Measurements from ENCODE around the gene SKIL. TPM values are rescaled to one million over a fixed set of nuclear protein-coding genes. Genes with fewer than 3 reads are reported as not detected.

SKIL gene
- total and polyA plus RNA-seq, 10 donors, result 9.1 to 48.2 (median 33.4) TPM

DNA sequence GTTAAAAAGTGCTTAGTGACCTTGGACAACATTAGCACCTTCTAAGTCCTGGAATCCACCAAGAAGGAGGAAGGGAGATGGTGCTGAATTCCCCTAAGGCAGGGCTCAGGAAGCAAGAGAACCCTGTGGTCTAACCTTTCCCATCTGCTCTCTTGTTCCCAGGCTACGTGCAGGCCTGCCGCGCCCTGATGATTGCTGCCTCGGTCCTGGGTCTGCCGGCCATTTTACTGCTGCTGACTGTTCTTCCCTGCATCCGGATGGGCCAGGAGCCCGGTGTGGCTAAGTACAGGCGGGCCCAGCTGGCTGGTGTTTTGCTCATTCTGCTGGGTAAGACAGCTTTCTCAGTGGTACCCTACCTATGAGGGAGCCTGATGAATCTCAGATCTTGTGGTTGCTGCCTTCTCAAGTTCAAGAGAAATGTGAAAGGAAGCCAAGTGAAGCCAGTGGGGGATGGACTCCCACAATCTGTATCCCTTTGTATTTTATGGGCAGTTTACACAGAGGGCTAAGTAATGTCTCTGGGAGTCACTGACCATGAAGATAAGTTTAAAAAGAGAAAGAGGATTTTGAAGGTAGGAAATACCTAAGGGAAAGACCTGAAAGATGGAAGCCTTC is 65.6 kb downstream of the SKIL start:
- Histone ChIP-seq H3K36me3 (no peaks in the 10 kb centered on the region), H3K27me3 (replicated peaks in 1 of 7) (peaks cover 0 to 30% (median 20%) of the 10 kb centered on the region in 7 donors), H3K27ac (no peak overlapping the region), H3K4me1 (peaks cover 7 to 52% (median 28%) of the 10 kb centered on the region in 6 donors), H3K4me3 (no peak overlapping the region), H3K9me3 (no peaks in the 10 kb centered on the region)
- intact Hi-C loops (cut with DNase I; ENCODE audit: low total_unique reads), result no loop called here
- no peak for DNase-seq
- 90 to 98% (median 93%) methylated on average over 8 of the region's 8 CpGs for WGBS, 5 donors
- TF ChIP-seq POLR2AphosphoS5 (IDR thresholded peaks at IDR 0.05) (no peak), POLR2A (IDR thresholded peaks at IDR 0.05) (no peak), CTCF (IDR thresholded peaks at IDR 0.05 in 8 of 11, conservative IDR thresholded peaks at IDR 0.05 in 3 of 11) (no peak)

DNA sequence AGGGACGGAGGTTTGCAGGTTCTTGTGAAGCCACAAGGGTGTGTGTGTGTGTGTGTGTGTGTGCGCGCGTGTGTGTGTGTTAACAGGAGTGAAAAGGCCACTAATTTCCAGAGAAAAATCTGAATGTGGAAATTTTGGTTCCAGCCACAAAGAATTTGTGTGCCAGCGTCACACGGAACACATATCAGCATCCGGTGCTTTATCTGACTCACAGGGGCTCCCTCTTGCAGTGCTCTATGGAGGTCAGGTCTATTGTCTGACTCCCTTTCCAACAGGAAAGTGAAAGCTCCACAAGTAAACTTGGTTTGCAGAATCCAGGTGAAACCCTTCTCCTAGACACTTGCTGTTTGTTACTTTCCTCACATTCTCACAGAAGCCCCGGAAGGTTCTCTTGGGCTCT is 67.4 kb downstream of the SKIL start:
- H3K27me3 ChIP-seq (replicated peaks in 1 of 7), result peaks cover 0 to 13% (median 2%) of the 10 kb centered on the region in 7 donors
- H3K27ac ChIP-seq, result peak overlapping the region in 1 of 8 donors; percentile 24
- H3K36me3 ChIP-seq, result no peaks in the 10 kb centered on the region
- intact Hi-C loops (cut with DNase I; ENCODE audit: low total_unique reads), result no loop called here
- 73 to 80% (median 76%) methylated on average over 8 of the region's 8 CpGs for WGBS, 5 donors
- H3K4me3 ChIP-seq, result no peak overlapping the region
- TF ChIP-seq CTCF (IDR thresholded peaks at IDR 0.05 in 8 of 11, conservative IDR thresholded peaks at IDR 0.05 in 3 of 11) (no peak), POLR2AphosphoS5 (IDR thresholded peaks at IDR 0.05) (no peak), POLR2A (IDR thresholded peaks at IDR 0.05) (no peak)
- H3K9me3 ChIP-seq, result no peaks in the 10 kb centered on the region
- no peak for DNase-seq
- peaks cover under 1 to 34% (median 14%) of the 10 kb centered on the region in 6 donors for H3K4me1 ChIP-seq

- H3K36me3 ChIP-seq, result no peaks in the 10 kb centered on the region
- peaks cover 0 to 5% (median 0%) of the 10 kb centered on the region in 7 donors for H3K27me3 ChIP-seq (replicated peaks in 1 of 7)
- TF ChIP-seq POLR2AphosphoS5 (IDR thresholded peaks at IDR 0.05), result no peak
- no peak for TF ChIP-seq POLR2A (IDR thresholded peaks at IDR 0.05)
- no peak for TF ChIP-seq CTCF (IDR thresholded peaks at IDR 0.05 in 8 of 11, conservative IDR thresholded peaks at IDR 0.05 in 3 of 11)
- intact Hi-C loops (cut with DNase I; ENCODE audit: low total_unique reads), result no loop called here
- no peaks in the 10 kb centered on the region for H3K9me3 ChIP-seq
- peaks cover 0 to 27% (median 8%) of the 10 kb centered on the region in 6 donors for H3K4me1 ChIP-seq
- H3K4me3 ChIP-seq, result no peak overlapping the region
- WGBS, 5 donors, result 67 to 77% (median 74%) methylated on average over 11 of the region's 11 CpGs
- H3K27ac ChIP-seq, result peak overlapping the region in 3 of 8 donors; percentile 1 to 24 (median 14)
- DNase-seq, result peak; percentile 60
Observed at GRCh38 chr3:170425491-170426239, 68.2 kb downstream of the SKIL start.

- no peaks in the 10 kb centered on the region for H3K36me3 ChIP-seq
- no peak overlapping the region for H3K27ac ChIP-seq
- H3K9me3 ChIP-seq, result no peaks in the 10 kb centered on the region
- no peak for TF ChIP-seq POLR2AphosphoS5 (IDR thresholded peaks at IDR 0.05)
- no peak for TF ChIP-seq CTCF (IDR thresholded peaks at IDR 0.05 in 8 of 11, conservative IDR thresholded peaks at IDR 0.05 in 3 of 11)
- no peak for TF ChIP-seq POLR2A (IDR thresholded peaks at IDR 0.05)
- peaks cover 0 to 20% (median 6%) of the 10 kb centered on the region in 6 donors for H3K4me1 ChIP-seq
- 56 to 79% (median 72%) methylated on average over 2 of the region's 2 CpGs for WGBS, 5 donors
- no peak overlapping the region for H3K4me3 ChIP-seq
- H3K27me3 ChIP-seq (replicated peaks in 1 of 7), result no peaks in the 10 kb centered on the region
- no peak for DNase-seq
- intact Hi-C loops (cut with DNase I; ENCODE audit: low total_unique reads), result no loop called here
Observed at GRCh38 chr3:170426240-170426797, 68.8 kb downstream of the SKIL start.
